LNCaP clone FGC (cell line): ENCODE data around the gene CDK12.

ENCODE experiments used
- DNase-seq: peaks from one replicate; pipeline ENCODE4 v3.0.0-alpha.2; 2011; ENCODE audit warnings: low read depth
- H3K4me3 ChIP-seq: 2 replicates; pipeline ENCODE4 v1.5.1; 2011; ENCODE audit warnings: mild to moderate bottlenecking, low read depth, low read length, control low read depth
- CTCF ChIP-seq: IDR thresholded peaks from 2 replicates; pipeline ENCODE4 v1.5.1; 2012; ENCODE audit warnings: mild to moderate bottlenecking; ENCODE audit not compliant: control insufficient read depth, insufficient read depth; ENCODE audit errors: extremely low read depth

Gene CDK12

DNA sequence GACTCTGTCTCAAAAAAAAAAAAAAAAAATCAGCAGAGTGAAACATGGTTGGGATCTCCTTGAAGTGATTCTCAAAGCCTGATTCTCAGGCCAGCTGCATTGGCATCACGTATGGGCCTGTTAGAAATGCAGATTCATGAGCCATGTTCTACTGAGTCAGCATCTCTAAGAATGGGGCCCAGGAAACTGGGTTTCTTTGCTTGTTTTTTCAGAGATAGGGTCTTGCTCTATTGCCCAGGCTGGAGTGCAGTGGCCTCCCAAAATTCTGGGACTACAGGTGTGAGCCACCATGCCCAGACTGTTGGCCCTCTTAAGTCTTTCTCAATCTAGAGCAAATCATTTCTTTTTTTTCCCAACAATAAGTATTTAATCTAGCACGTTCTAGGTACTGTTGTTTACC, 47.7 kb downstream of the CDK12 start:
- H3K4me3 ChIP-seq: no peak overlapping the region
- no peak for DNase-seq
- TF ChIP-seq CTCF: no peak

- no peak overlapping the region for H3K4me3 ChIP-seq
- no peak for DNase-seq
- TF ChIP-seq CTCF: no peak
Observed at GRCh38 chr17:39513309-39513708, 52.0 kb downstream of the CDK12 start.

GRCh38 chr17:39513915-39514314, 52.6 kb downstream of the CDK12 start:
- no peak overlapping the region for H3K4me3 ChIP-seq
- TF ChIP-seq CTCF: no peak
- no peak for DNase-seq

DNA sequence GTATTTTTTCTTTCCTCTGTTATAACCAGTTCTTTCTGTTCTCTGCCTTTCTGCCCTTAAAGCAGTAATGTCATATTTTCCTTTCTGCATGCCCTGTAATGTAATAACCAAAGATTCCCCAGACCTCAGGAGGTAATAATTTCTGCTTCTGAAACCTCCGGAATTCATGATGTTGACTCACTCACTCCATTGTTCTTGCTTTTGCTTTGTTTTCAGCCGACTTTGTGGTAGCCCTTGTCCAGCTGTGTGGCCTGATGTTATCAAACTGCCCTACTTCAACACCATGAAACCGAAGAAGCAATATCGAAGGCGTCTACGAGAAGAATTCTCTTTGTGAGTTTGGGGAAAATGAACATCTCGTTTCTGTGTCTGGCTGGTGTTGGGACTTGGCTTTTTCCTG, 55.9 kb downstream of the CDK12 start:
- no peak overlapping the region for H3K4me3 ChIP-seq
- DNase-seq: no peak
- TF ChIP-seq CTCF: no peak

DNA sequence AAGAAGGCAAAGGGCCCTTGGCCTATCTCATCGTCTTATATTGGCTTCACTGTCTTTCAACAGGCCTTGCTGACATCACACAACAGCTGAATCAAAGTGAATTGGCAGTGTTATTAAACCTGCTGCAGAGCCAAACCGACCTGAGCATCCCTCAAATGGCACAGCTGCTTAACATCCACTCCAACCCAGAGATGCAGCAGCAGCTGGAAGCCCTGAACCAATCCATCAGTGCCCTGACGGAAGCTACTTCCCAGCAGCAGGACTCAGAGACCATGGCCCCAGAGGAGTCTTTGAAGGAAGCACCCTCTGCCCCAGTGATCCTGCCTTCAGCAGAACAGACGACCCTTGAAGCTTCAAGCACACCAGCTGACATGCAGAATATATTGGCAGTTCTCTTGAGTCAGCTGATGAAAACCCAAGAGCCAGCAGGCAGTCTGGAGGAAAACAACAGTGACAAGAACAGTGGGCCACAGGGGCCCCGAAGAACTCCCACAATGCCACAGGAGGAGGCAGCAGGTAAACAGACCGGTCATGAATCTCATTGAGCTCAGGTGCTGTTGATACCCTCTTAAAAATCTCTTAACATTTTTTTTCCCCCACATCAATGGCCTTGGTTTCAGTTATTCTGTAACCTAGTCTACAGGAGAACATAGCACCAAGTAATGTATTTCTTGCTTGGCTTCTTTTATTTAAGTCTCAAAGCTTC, 64.7 kb downstream of the CDK12 start:
- TF ChIP-seq CTCF: no peak
- H3K4me3 ChIP-seq: no peak overlapping the region
- DNase-seq: no peak

- no peak for DNase-seq
- TF ChIP-seq CTCF: peak; percentile 74
- H3K4me3 ChIP-seq: no peak overlapping the region
Observed at GRCh38 chr17:39527220-39527813, 66.0 kb downstream of the CDK12 start.

DNA sequence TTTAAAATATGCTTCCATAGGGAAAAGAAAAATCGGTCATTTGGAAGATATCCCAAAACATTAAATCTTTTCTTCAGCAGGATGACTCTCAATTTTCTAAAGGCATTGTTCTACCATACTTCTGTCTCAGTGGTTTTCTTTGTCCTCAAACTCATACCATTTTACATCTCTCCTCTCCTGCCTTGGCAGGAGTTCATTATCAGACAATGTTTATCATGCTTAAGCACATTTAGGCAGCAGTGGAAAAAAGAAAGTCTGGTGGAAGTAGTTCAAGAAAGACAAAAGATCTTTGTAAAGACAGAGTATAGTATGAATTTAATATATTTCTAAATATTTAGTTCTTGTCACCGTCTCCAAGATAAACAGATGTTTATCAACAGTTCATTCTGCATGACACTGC, 68.2 kb downstream of the CDK12 start:
- TF ChIP-seq CTCF: no peak
- H3K4me3 ChIP-seq: no peak overlapping the region
- no peak for DNase-seq
